ENCODE data around the gene TMEM134. TPM values are rescaled to one million over a fixed set of nuclear protein-coding genes. Genes with fewer than 3 reads are reported as not detected.
A peak's percentile ranks its signal among the peaks of the same experiment; 100 is the strongest.

The TMEM134 gene
- total RNA-seq, 1 experiment from 2014 or later = 73.5 TPM

GRCh38 chr11:67489885-67490726 is 21.1 kb upstream of the TMEM134 start:
- no peaks in the 10 kb centered on the region for H3K9me3 ChIP-seq (ENCODE audit: low read length)
- TSS peak; percentile 47 for BruUV-seq (replicated peaks)
- CTCF ChIA-PET = no interaction called here
- no peaks in the 10 kb centered on the region for H4K20me1 ChIP-seq (ENCODE audit: low read length)
- H3K79me2 ChIP-seq (ENCODE audit: low read length) = peaks cover 2% of the 10 kb centered on the region
- ATAC-seq (no peak; the same call in 1 of the 2 replicates), DNase-seq (no peak)
- TF ChIP-seq, protein P1, sequence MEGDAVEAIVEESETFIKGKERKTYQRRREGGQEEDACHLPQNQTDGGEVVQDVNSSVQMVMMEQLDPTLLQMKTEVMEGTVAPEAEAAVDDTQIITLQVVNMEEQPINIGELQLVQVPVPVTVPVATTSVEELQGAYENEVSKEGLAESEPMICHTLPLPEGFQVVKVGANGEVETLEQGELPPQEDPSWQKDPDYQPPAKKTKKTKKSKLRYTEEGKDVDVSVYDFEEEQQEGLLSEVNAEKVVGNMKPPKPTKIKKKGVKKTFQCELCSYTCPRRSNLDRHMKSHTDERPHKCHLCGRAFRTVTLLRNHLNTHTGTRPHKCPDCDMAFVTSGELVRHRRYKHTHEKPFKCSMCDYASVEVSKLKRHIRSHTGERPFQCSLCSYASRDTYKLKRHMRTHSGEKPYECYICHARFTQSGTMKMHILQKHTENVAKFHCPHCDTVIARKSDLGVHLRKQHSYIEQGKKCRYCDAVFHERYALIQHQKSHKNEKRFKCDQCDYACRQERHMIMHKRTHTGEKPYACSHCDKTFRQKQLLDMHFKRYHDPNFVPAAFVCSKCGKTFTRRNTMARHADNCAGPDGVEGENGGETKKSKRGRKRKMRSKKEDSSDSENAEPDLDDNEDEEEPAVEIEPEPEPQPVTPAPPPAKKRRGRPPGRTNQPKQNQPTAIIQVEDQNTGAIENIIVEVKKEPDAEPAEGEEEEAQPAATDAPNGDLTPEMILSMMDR (conservative IDR thresholded peaks at IDR 0.05; ENCODE audit: low read depth, low read length) = no peak
- no peak for TF ChIP-seq EZH2phosphoT487 (IDR thresholded peaks at IDR 0.05; ENCODE audit: borderline replicate concordance, low read length)
- TF ChIP-seq EZH2 (IDR thresholded peaks at IDR 0.05; ENCODE audit: low read length, unreplicated experiment) = no peak
- no peak overlapping the region for H3K27ac ChIP-seq (ENCODE audit: low read length)
- no peaks in the 10 kb centered on the region for H3K4me1 ChIP-seq (ENCODE audit: insufficient read depth, low read length)
- H3K27me3 ChIP-seq (ENCODE audit: low read length) = no peaks in the 10 kb centered on the region
- no peak overlapping the region for H3K9ac ChIP-seq (ENCODE audit: low read length)
- no peak overlapping the region for H2AFZ ChIP-seq (ENCODE audit: low read length)
- no peaks in the 10 kb centered on the region for H3F3A ChIP-seq (ENCODE audit: low read length, unreplicated experiment)
- intact Hi-C loops (cut with micrococcal nuclease) = no loop called here
- H3K4me2 ChIP-seq (ENCODE audit: low read length) = no peak overlapping the region
- H3K4me3 ChIP-seq (ENCODE audit: low read length) = no peak overlapping the region
- POLR2A ChIA-PET (ENCODE audit: unreplicated experiment) = no interaction called here
- no peaks in the 10 kb centered on the region; the same call in 1 of the 2 replicates for H3K36me3 ChIP-seq (ENCODE audit: low read depth, low read length)
- no peaks in the 10 kb centered on the region for H3K9me2 ChIP-seq (replicated peaks; ENCODE audit: low read length)

DNA sequence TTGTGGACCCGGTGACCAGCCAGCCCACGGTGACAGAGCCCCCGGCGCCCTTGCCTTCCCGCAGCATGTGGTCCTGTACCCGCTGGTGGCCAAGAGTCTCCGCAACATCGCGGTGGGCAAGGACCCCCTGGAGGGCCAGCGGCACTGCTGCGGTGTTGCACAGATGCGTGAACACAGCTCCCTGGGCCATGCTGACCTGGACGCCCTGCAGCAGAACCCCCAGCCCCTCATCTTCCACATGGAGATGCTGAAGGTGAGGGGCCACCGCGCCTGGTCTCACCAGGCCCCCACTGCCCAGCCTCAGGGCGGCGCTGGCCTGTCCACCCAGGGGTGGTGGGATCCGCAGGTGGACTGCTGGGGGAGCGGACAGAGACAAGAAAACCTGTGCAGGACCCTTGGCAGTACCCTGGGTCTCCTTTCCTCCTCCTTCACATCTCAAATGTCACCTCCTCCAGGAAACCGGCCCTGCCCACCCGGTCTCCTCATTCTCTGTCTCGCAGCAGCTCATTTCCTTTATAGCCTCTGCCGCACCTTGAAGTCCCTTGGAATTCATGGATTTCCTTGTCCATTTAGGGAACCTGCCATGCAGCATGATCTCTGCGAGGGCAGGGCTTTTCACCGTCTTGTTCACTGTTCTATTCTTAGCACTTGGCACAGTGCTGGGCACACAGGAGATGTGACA is 20.3 kb upstream of the TMEM134 start:
- intact Hi-C loops (cut with micrococcal nuclease) = no loop called here
- no peaks in the 10 kb centered on the region for H3K9me3 ChIP-seq (ENCODE audit: low read length)
- ChIA-PET CTCF (no interaction called here), POLR2A (ENCODE audit: unreplicated experiment) (no interaction called here)
- ATAC-seq (no peak), DNase-seq (no peak)
- no peaks in the 10 kb centered on the region for H3F3A ChIP-seq (ENCODE audit: low read length, unreplicated experiment)
- H3K4me2 ChIP-seq (ENCODE audit: low read length) = no peak overlapping the region
- no peaks in the 10 kb centered on the region for H4K20me1 ChIP-seq (ENCODE audit: low read length)
- BruUV-seq (replicated peaks) = no TSS peak
- H2AFZ ChIP-seq (ENCODE audit: low read length) = no peak overlapping the region
- H3K4me1 ChIP-seq (ENCODE audit: insufficient read depth, low read length) = 0 out of 2 replicates have a peak, but pooled peaks cover 2% of the 10 kb centered on the region
- no peaks in the 10 kb centered on the region for H3K27me3 ChIP-seq (ENCODE audit: low read length)
- H3K79me2 ChIP-seq (ENCODE audit: low read length) = peaks cover 9% of the 10 kb centered on the region
- H3K9ac ChIP-seq (ENCODE audit: low read length) = no peak overlapping the region
- H3K36me3 ChIP-seq (ENCODE audit: low read depth, low read length) = no peaks in the 10 kb centered on the region; the same call in 1 of the 2 replicates
- TF ChIP-seq EZH2phosphoT487 (IDR thresholded peaks at IDR 0.05; ENCODE audit: borderline replicate concordance, low read length) = no peak
- TF ChIP-seq, protein P1 (conservative IDR thresholded peaks at IDR 0.05; ENCODE audit: low read depth, low read length) = no peak
- no peak for TF ChIP-seq EZH2 (IDR thresholded peaks at IDR 0.05; ENCODE audit: low read length, unreplicated experiment)
- no peak overlapping the region for H3K4me3 ChIP-seq (ENCODE audit: low read length)
- no peaks in the 10 kb centered on the region for H3K9me2 ChIP-seq (replicated peaks; ENCODE audit: low read length)
- H3K27ac ChIP-seq (ENCODE audit: low read length) = no peak overlapping the region
